Activated T-cell treated with anti-CD3 and anti-CD28 coated beads for 48 hours (primary cell): ENCODE data around the gene ACADS.
A peak's percentile ranks its signal among the peaks of the same experiment; 100 is the strongest.

Experiments
- DNase-seq: peaks from one replicate; pipeline ENCODE4 v3.0.0-alpha.2; 2020; ENCODE audit warnings: low read depth

The ACADS gene, protein sequence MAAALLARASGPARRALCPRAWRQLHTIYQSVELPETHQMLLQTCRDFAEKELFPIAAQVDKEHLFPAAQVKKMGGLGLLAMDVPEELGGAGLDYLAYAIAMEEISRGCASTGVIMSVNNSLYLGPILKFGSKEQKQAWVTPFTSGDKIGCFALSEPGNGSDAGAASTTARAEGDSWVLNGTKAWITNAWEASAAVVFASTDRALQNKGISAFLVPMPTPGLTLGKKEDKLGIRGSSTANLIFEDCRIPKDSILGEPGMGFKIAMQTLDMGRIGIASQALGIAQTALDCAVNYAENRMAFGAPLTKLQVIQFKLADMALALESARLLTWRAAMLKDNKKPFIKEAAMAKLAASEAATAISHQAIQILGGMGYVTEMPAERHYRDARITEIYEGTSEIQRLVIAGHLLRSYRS

DNA sequence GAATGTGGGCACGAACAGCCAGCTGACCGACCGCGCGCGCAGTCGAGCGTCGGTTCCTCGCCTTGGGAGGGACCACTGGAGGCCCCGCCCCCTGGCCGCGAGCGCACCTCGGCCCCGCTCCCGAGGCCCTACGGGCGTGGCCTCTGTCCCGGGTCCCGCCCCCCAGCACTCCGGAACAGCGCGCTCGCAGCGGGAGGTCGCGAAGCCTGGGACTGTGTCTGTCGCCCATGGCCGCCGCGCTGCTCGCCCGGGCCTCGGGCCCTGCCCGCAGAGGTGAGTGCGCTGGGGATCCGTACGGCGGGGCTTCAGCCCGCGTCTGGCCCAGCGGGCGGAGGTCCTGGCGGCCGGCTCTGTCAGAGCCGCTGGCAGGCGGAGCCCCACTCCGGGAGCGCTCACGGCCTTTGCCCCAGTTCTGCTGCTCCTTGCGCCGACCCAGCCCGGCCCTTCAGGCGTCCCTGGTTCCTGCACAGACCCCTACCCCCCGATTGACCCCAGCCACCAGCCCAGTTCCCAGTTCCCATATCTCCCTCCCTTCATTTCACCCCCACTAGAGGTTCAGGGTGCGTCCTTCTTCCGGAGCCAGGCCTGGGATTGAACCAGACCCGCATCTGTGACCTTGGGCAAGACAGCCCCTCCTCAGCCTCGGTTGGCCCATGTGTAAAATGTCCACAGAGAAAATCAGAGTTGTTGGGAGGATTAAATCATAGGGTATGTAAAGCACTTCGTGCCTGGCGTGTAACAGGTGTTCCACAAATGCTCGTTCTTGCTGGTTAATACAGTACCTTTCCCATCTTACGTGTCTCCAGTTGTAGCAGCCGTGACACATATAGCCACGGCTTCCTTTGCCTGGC lies at the start of gene ACADS:
Gene ACADS (plus strand): TSS at position 168 of the 851 bp plus-strand sequence. CDS start 60 bp downstream, at position 228.
- DNase-seq, result peak; percentile 91

DNA sequence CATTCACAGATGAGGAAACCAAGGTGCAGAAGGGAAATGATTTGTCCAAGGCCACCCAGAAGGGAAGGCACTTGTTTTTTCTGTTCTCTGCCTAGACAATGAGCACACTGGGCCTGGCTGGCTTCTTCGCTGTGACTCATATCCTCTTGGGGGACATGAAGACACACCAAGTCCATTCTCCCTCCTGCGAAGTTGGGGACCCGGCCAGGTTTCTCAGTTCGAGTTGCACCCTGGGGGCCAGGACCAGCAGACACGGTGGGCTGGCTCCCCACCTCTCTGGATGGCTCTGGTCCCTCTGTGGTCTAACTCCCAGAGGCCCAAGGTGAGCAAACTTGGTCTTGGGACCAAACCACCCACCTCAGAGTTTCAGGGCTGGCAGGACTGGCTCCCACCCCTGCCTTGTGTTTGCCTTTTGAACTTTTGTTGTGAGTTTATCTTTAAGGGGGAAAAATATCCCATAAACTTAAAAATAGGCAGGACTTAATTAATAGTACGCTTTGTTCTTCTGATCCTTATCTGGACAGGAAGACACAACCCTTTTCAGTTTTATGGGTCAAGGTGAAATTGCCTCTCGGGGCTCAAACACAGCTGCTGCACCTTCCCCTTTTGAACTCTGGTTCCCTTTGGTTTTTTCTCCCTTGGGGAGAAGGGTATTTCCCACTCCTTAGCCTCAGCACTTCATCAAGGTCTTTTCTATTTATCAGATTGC lies 47.7 kb upstream of the ACADS start:
- peak; percentile 12 for DNase-seq

DNA sequence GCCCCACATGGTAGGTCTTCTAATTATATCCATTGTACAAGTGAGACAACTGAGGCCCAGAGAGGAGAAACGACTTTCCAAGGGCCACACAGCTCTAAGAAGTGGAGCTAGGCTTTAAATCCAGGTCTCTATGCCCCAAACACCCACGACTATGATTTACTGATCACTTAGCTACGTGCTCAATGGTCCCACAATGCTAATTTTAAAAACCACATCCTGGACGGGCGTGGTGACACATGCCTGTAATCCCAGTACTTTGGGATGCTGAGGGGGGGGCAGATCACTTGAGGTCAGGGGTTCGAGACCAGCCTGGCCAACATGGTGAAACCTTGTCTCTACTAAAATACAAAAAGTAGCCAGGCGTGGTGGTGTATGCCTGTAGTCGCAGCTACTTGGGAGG lies 47.1 kb upstream of the ACADS start:
- no peak for DNase-seq

DNA sequence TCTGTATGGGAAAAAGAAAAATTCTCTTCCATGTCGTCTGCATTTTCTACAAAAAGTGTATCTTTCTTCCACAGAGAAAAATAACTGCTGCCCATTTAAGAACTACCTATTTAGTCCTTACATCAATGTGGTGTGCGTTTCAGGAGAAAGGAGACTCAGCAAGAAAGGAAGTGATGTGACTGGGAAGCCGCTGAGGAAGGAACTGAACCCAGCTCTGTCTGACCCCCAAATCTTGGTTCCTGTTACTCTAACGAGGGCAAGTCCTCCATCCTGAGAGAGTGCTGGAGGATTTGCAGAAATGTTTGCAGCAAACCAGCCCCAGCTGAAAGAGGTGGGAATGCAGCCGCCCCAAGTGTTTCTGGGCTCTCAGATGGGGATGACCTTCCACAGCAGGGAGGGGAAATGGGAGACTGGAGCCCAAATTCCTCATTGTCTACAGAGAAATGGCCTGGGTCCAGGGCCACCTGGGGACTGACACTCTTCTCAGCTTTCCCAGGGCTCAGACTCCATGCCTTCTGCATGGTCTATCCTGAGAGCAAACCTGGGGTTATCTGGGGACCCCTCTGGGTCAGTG lies 45.4 kb upstream of the ACADS start:
- no peak for DNase-seq

DNA sequence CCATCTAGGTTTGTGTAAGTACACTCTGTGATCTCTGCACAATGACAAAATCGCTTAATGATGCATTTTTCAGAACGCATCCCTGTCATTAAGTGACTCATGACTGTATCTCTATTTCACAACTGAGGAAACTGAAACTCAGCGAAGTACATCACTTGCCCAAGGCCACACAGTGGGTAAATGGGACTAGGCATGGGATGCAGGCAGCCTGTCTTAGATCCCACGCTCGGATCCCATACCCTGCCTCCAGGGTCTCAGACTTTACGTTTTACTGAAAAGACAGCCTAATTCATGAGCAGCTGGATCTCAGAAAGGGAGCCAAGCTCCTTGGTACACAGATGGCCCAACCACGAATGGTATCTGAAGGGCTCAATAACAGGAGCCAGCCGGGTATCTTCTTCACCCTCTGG lies 41.1 kb upstream of the ACADS start:
- no peak for DNase-seq

DNA sequence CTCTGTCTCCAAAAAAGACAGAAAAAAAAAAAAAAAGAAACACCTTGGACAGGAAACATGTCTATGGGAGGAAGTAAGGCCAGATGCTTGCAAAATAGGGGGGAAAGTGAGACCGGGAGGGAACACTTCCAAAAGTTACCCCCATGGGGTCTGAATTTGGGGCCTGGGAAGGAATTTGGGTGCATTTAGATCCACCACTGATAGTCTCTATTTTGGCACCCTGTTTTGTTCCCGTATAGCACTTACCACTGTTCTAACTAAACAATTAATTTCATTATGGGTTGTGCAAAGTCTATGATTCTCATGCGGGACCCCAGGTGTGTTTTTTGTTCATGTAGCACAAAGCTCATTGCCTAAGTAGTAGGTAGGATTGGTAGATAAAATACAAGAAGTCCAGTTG lies 40.1 kb upstream of the ACADS start:
- DNase-seq, result no peak

DNA sequence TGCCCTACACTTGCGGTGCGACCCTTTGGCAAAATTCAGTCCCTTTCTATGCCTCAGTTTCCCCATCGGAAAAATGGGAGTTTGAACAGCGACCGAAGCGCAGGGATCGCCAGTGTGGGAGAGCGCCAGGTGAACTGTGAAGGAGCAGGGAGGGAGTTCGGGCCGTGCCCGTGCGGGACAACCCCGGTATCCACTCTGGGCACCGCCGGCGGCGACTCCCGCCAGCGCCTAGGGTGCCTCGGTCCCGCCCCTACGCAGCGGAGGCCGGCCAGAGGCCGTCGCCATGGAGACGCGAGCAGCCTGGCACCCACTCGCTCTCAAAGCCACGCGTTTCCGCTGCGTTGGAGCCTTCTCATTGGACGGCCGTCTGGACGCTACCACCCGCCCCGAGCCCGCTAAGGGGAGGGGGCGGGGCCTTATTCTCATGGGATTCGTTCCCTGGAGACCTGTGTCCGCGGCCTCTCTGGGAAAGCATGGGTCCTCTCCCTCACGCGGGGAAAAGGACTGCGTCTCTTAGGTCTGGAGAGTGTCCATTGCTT lies 39.4 kb upstream of the ACADS start:
- peak; percentile 96 for DNase-seq

DNA sequence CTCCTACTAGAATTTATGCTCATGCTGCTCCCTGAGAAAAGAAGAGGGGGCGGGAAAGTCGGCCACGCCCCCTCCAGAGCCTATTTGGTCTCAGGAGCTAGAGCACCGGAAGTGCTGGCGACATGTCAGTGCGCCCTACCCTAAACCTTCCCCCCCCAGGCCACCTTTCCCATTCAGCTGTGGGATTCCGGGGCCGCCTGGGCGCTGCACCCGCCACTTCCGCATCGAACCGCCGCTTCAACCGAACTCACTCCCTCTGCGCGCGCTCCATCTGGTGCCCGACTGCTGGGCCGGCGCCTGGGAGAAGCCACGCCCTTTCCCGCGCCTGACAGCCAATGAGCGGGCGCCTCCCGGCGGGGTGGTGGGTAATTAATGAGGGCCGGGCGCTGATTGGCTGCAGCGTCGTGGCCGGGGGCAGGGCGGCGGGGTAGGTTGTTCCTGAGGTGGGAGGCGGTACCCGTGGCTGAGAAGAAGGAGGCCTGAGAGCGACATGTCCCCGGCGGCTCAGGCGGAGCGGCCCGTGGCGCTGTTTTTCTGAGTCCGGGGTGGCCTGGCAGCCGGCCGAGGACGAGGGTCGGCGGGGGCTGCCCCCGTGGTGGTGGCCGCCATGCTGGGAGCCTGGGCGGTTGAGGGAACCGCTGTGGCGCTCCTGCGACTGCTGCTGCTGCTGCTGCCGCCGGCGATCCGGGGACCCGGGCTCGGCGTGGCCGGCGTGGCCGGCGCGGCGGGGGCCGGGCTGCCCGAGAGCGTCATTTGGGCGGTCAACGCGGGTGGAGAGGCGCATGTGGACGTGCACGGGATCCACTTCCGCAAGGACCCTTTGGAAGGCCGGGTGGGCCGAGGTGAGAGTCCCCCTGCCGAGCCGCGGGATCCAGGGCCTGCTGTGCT lies 38.7 kb upstream of the ACADS start, which contains the start of gene MLEC:
Gene MLEC (plus strand): TSS at position 460 of the 888 bp plus-strand sequence. CDS start 148 bp downstream, at position 608.
- DNase-seq, result peak; percentile 100

DNA sequence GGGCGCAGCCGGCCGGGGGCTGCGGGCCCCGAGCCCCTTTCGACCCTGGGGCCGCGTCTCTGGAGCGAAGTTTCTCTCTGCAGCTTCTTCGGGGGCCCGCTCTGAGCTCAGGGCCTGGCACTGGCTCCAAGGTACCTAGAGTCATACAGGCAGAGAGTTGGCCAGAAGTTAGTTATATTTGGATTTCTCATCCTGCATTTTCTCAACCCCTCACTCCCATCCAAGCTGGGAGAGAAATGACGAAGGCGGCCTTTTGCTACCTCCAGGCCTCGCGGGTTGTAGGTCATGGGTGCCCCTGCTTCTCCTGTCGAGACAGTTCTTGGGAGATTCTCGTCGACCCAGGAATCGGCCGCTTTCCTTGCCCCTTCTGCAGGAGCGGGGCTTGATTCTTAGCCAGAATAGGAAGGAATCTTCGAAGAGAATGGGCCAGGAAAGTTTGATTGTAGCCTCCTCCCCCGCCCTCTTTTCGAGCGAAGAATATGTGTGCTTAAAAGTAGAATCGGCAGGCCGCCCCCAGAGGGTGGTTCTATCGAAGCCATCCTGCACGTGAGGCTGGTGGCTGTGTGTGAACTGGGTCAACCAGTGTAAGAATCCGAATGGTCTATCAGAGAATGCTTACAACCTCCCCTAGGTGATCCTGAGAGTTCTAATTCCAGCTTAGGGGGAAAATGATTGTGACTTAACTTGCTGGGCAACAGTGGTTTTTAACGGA lies 37.9 kb upstream of the ACADS start:
- no peak for DNase-seq

DNA sequence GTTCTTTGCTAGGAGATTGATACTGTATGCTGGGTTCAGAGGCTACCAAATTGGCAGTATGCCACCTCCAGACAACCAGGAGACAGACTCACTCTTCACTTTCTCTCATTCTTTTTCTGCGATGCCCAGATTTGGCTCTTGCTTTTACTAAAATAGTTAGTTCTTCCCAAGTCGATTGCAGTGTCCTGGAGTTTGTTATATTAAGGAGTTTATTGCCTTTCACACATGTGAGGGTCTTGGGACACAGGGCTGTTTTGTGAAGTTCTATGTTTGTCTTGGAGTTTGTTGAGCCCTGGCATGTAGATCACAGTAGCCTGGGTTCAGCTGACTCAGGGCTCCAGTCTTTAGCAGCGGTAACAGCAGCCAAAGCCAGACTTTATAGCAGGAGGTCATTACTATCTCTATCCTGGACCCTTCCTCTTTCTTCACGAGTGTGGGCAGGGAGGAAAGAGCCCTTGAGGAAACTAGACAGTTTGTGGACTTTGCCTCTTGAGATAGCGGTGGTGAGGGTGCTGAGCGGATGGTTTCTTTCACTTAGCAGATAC lies 37.0 kb upstream of the ACADS start:
- no peak for DNase-seq

DNA sequence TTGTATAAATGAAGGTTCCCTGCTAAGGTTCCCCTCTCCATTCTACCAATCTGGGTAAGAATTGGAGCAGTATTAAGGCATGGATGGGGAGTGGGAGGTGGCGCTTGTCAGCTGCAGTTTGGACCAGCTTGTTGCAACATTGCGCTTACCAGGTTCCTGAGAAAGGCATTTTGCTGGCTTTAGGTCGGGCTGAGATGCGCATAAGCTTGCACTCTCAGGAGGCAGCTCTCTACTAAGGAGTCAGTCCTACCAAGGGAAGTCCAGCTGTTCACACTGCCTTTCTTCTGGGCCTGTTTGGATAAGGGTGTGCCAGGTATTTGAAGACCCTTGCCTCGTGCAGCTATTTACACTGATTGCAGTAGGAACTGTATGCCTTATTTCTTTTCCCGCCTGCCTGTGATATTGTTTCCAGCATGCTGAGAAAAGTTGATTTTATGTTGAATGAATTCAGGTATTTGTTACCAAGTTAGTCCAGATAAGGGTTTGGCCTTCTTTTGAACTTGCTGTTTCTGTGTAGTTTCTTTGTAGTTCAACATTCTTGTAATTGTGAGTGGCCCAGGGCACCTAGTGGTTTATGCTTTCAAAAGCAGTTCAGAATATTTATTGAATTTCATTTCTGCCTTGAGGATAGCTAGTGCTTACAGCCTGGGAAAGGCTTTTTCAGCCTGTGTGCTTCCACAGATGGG lies 36.1 kb upstream of the ACADS start:
- no peak for DNase-seq

DNA sequence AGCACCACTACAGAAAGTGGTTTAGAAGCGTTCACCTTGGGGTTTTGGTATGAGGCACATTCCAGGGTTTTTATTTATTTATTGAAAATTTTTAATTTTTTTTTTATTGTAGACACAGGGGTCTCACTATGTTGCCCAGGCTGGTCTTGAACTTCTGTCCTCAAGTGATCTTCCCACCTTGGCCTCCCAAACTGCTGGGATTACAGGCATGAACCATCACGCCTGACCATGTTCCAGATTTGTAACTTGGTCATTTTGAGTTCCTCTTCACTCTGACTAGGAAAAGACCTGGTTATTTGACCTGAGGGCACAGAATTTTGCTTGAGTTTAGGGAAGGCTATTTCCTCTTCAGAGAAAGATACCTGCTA lies 35.6 kb upstream of the ACADS start:
- DNase-seq, result no peak

DNA sequence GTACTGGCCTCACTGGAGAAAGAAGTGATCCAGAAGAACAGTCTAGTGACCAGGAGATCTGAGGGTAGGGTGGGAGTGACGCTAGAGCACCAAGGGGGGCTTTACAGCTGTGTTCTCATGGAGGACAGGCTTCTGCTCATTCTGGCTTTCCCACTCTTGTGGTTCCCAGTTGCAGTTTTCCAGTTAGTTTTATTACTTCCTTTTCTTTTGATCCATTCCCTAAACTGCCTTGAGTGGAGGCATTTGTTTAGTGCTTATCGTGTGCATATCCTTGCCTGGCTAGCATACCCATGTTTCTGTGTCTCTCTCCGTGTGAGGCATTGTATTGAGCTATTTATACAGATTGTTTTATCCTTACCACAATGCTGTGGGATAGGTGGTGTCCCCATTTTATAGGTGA lies 34.6 kb upstream of the ACADS start:
- no peak for DNase-seq

DNA sequence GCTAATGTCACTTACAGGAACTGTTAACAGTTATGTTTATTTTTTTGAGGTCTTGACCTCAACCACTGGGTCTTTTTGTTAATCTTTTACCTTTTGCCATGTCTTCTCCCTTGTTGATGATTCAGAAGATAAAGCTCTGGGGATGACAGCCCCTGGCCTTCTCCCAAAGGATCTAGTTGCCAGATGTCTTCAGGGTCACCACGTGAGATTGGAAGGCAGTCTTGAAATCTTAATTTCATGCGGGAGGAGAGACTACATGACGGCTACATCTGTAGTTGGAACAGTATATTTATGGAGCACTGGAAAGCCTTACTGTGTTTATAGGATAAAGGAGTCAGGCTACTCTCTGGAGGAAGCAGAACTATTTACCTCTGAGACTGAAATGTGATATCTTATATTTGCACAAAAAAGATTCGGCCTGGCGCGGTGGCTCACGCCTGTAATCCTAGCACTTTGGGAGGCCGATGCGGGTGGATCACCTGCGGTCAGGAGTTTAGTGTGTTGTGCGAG lies 33.0 kb upstream of the ACADS start:
- no peak for DNase-seq

DNA sequence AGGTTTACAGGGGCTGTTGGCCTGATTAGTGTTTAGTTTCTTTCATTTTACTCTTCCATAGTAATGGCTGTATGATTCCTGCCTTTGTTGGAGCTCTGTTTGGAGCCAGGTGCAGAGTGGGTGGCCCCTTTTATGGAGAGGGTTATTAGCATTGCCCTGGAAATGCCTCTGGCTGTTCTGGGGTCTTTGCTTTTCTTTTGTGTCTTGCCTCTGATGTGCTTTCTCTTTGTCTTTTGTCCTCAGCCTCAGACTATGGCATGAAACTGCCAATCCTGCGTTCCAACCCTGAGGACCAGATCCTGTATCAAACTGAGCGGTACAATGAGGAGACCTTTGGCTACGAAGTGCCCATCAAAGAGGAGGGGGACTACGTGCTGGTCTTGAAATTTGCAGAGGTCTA lies 31.8 kb upstream of the ACADS start:
- no peak for DNase-seq

DNA sequence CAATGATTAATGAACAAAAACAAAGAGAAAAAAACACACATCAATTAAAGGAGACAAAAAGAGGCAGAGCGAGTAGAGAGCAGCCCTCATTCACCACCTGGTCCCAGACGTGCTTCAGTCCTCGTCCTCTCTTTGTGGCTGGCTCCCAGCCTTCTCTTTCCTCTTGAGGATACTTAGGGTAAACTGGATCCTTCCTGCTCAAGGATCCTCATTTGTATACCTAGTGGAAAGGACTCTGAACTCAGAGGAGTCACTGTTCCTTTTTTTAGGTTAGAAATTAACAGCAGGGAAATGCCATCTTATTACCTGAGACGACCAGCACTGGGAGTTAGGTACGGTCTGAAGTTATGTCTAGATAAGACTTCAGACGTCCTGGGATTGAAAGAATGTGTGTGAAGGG lies 29.0 kb upstream of the ACADS start:
- no peak for DNase-seq

DNA sequence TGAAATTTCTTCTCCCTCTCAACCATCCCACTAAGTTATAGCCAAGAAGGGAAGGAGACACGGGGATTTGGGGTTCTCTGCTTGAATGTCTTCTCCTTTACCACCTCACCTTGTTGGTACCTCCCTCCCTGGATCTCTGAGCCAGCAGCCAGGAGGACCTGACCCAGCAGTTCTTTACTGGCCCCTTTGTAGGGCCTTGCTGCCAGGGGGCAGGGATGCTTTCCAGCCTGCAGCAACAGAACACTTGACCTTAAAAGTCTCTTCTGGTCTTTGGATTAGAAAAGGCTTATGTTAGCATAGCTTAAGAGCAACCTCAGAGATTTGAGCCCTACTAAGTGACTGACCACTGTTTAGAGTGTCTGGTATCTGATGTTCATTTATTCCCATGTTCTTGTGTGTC lies 28.3 kb upstream of the ACADS start:
- DNase-seq, result no peak

DNA sequence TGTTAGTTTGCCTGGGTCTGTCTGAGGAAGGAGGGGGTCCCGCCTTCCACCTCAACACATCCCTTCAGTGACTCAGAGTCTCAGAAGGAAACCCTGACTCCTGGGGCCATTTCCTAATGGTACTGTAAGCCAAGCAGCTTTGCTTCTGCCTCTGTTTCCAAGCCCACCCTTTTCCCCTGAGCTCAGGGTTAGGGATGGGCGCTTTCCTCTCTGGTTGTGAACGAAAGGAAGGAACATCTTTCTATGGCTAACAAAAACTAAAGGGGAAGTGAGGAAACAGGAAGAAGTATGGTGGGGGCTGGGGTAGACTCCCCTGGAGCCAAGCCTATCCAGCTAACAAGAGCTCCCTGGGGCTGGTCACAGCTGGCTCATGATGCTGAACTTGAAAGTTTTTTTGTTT lies 27.0 kb upstream of the ACADS start:
- no peak for DNase-seq

DNA sequence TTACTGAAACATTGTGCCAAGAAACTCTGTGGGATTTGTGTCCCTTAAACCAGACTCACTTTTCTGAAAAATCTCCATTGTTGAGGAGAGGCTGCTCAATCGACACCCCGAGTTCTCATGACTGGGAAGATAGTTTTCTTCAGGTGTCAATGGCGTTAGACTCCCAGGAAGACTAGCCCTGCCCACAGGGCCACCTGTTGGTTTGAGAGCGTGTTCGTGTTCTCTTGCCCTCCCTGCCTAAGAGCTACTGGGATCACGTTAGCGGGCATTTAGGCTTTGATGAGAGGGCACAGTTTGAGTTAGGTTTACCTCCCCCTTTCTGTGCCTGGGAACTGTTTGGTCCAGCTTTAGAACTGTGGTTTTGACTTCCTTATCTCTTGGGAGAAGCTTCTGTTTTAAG lies 26.1 kb upstream of the ACADS start:
- DNase-seq, result no peak
